IMR-90 (cell line): ENCODE measurements around the gene HOTAIR. TPM values are rescaled to one million over a fixed set of nuclear protein-coding genes. Genes with fewer than 3 reads are reported as not detected.

Source experiments
- ATAC-seq: fragments of 200-7000 bp; cut with Tn5 transposase; 2 replicates; pipeline ENCODE4 v1.9.1; 2020; ENCODE audit warnings: low read depth, mild to moderate bottlenecking, moderate library complexity
- BruUV-seq: library from RNA; stranded (reverse); fragments of 400-500 nt; replicated peaks from 2 replicates; lab custom pipeline; 2021; lab: Mats Ljungman, UMichigan
- CTCF ChIA-PET: fragments of 300-600 bp; formaldehyde crosslinking; extraction: SDS; loops from one replicate; lab custom pipeline; 2021; ENCODE audit warnings: antibody characterized with exemption; lab: Yijun Ruan, JAX
- POLR2A ChIA-PET: fragments of 300-600 bp; sonication (Branson Sonifier 250); formaldehyde crosslinking; loops from one replicate; lab custom pipeline; 2022; ENCODE audit warnings: antibody characterized with exemption; ENCODE audit not compliant: unreplicated experiment; lab: Charles Lee
- DNase-seq: peaks from one replicate; pipeline ENCODE4 v3.0.0; 2013
- H2AFZ ChIP-seq: replicated peaks from 2 replicates; pipeline ENCODE3; 2013; ENCODE audit warnings: low read length, mild to moderate bottlenecking; ENCODE audit not compliant: poor library complexity
- H2AK5ac ChIP-seq: 2 replicates; pipeline ENCODE4 v1.6.1; 2013; ENCODE audit warnings: low read depth, low read length, inconsistent platforms
- H2AK9ac ChIP-seq: replicated peaks from 2 replicates; pipeline ENCODE3; 2013; ENCODE audit warnings: mild to moderate bottlenecking, low read depth, low read length, moderate library complexity; ENCODE audit not compliant: poor library complexity
- H2BK120ac ChIP-seq: 2 replicates; pipeline ENCODE4 v1.6.1; 2013; ENCODE audit warnings: low read depth, low read length, inconsistent platforms
- H2BK15ac ChIP-seq: 3 replicates; pipeline ENCODE4 v1.6.1; 2013; ENCODE audit warnings: low read depth, low read length, inconsistent platforms
- H2BK20ac ChIP-seq: 2 replicates; pipeline ENCODE4 v1.6.1; 2013; ENCODE audit warnings: low read depth, mild to moderate bottlenecking, inconsistent platforms, low read length, moderate library complexity
- H2BK5ac ChIP-seq: 2 replicates; pipeline ENCODE4 v1.6.1; 2013; ENCODE audit warnings: mild to moderate bottlenecking, low read depth, low read length, inconsistent platforms; ENCODE audit not compliant: poor library complexity, severe bottlenecking
- H3K14ac ChIP-seq: replicated peaks from 2 replicates; pipeline ENCODE4 v1.6.1; 2013; ENCODE audit warnings: low read depth, low read length, inconsistent platforms
- H3K18ac ChIP-seq: 2 replicates; pipeline ENCODE4 v1.6.1; 2013; ENCODE audit warnings: low read depth, low read length, control low read depth
- H3K23ac ChIP-seq: 2 replicates; pipeline ENCODE4 v1.6.1; 2013; ENCODE audit warnings: low read depth, low read length, inconsistent platforms
- H3K27ac ChIP-seq: 2 replicates; pipeline ENCODE4 v1.5.1; 2013; ENCODE audit warnings: mild to moderate bottlenecking, control low read depth, low read length; ENCODE audit not compliant: insufficient read depth
- H3K27me3 ChIP-seq: 2 replicates; pipeline ENCODE4 v1.6.1; 2013; ENCODE audit warnings: low read length; ENCODE audit not compliant: control insufficient read depth, insufficient read depth
- H3K36me3 ChIP-seq: 2 replicates; pipeline ENCODE4 v1.6.1; 2013; ENCODE audit warnings: low read length, mixed read lengths; ENCODE audit not compliant: control insufficient read depth, insufficient read depth
- H3K4ac ChIP-seq: 2 replicates; pipeline ENCODE4 v1.6.1; 2013; ENCODE audit warnings: low read depth, low read length, inconsistent platforms
- H3K4me1 ChIP-seq: 2 replicates; pipeline ENCODE4 v1.6.1; 2013; ENCODE audit warnings: low read length, mixed read lengths; ENCODE audit not compliant: control insufficient read depth, insufficient read depth
- H3K4me2 ChIP-seq: 2 replicates; pipeline ENCODE4 v1.6.1; 2013; ENCODE audit warnings: low read depth, mild to moderate bottlenecking, control low read depth, low read length, moderate library complexity
- H3K4me3 ChIP-seq: 2 replicates; pipeline ENCODE4 v1.5.1; 2013; ENCODE audit warnings: low read depth, mild to moderate bottlenecking, control low read depth, low read length, moderate library complexity; ENCODE audit not compliant: insufficient read depth
- H3K56ac ChIP-seq: 2 replicates; pipeline ENCODE4 v1.6.1; 2013; ENCODE audit warnings: low read length, inconsistent platforms; ENCODE audit not compliant: insufficient read depth; ENCODE audit errors: extremely low read depth
- H3K79me1 ChIP-seq, 2 experiments: 2 replicates each; pipeline ENCODE4 v1.6.1; 2013; ENCODE audit warnings: low read length in 2 of 2, inconsistent platforms in 1 of 2, low read depth in 1 of 2
- H3K9ac ChIP-seq: 2 replicates; pipeline ENCODE4 v1.6.1; 2013; ENCODE audit warnings: low read depth, low read length, control low read depth
- H3K9me1 ChIP-seq: 2 replicates; pipeline ENCODE4 v1.6.1; 2013; ENCODE audit warnings: low read length, inconsistent platforms; ENCODE audit not compliant: insufficient read depth
- H3K9me3 ChIP-seq: 2 replicates; pipeline ENCODE4 v1.6.1; 2013; ENCODE audit warnings: low read length; ENCODE audit not compliant: control insufficient read depth, insufficient read depth
- H4K20me1 ChIP-seq: 2 replicates; pipeline ENCODE4 v1.6.1; 2013; ENCODE audit warnings: low read length, inconsistent platforms; ENCODE audit not compliant: insufficient read depth
- H4K5ac ChIP-seq: 2 replicates; pipeline ENCODE4 v1.6.1; 2013; ENCODE audit warnings: mild to moderate bottlenecking, low read depth, low read length, control low read depth
- H4K8ac ChIP-seq, 2 experiments: 2 replicates each; pipeline ENCODE4 v1.6.1; 2013; ENCODE audit warnings: low read depth in 2 of 2, low read length in 2 of 2, control low read depth in 1 of 2, inconsistent platforms in 1 of 2
- H4K91ac ChIP-seq: 2 replicates; pipeline ENCODE4 v1.6.1; 2013; ENCODE audit warnings: low read depth, low read length, inconsistent platforms; ENCODE audit not compliant: insufficient read depth
- BHLHE40 ChIP-seq: fragments of 150-350 bp; IDR thresholded peaks from 2 replicates; pipeline ENCODE4 v1.6.1; 2016; ENCODE audit warnings: mild to moderate bottlenecking, low read depth, low read length
- CEBPB ChIP-seq: IDR thresholded peaks from 2 replicates; pipeline ENCODE4 v1.6.1; 2012; ENCODE audit warnings: low read depth, low read length, improper control_type of control experiment
- CHD1 ChIP-seq: IDR thresholded peaks from 2 replicates; pipeline ENCODE4 v1.6.1; 2012; ENCODE audit warnings: low read depth, low read length, improper control_type of control experiment
- ELK1 ChIP-seq: fragments of 150-350 bp; IDR thresholded peaks from 2 replicates; pipeline ENCODE4 v1.6.1; 2016; ENCODE audit warnings: low read depth, mild to moderate bottlenecking, low read length, moderate library complexity, borderline replicate concordance
- FOS ChIP-seq: fragments of 150-350 bp; IDR thresholded peaks from 2 replicates; pipeline ENCODE4 v1.6.1; 2016; ENCODE audit warnings: low read depth, low read length
- MAFK ChIP-seq: IDR thresholded peaks from 2 replicates; pipeline ENCODE4 v1.6.1; 2012; ENCODE audit warnings: low read depth, low read length, improper control_type of control experiment
- MAZ ChIP-seq: IDR thresholded peaks from 2 replicates; pipeline ENCODE4 v1.6.1; 2012; ENCODE audit warnings: low read depth, mild to moderate bottlenecking, low read length, improper control_type of control experiment, moderate library complexity, borderline replicate concordance
- MXI1 ChIP-seq: IDR thresholded peaks from 2 replicates; pipeline ENCODE4 v1.6.1; 2012; ENCODE audit warnings: low read depth, mild to moderate bottlenecking, low read length, moderate library complexity, borderline replicate concordance
- NFE2L2 ChIP-seq: fragments of 150-350 bp; IDR thresholded peaks from 2 replicates; pipeline ENCODE4 v1.6.1; 2016; ENCODE audit warnings: low read depth, mild to moderate bottlenecking, low read length
- POLR2A ChIP-seq: IDR thresholded peaks from 2 replicates; pipeline ENCODE4 v1.6.1; 2012; ENCODE audit warnings: mild to moderate bottlenecking, low read depth, low read length
- RAD21 ChIP-seq: IDR thresholded peaks from 2 replicates; pipeline ENCODE4 v1.6.1; 2012; ENCODE audit warnings: low read length, improper control_type of control experiment
- RCOR1 ChIP-seq: IDR thresholded peaks from 2 replicates; pipeline ENCODE4 v1.6.1; 2012; ENCODE audit warnings: mild to moderate bottlenecking, low read length, improper control_type of control experiment; ENCODE audit not compliant: insufficient replicate concordance
- RFX5 ChIP-seq: IDR thresholded peaks from 2 replicates; pipeline ENCODE4 v1.8.0; 2012; ENCODE audit warnings: low read depth, mild to moderate bottlenecking, low read length, moderate library complexity
- SMC3 ChIP-seq: fragments of 150-350 bp; IDR thresholded peaks from 2 replicates; pipeline ENCODE4 v1.6.1; 2016; ENCODE audit warnings: low read depth, mild to moderate bottlenecking, antibody characterized with exemption, low read length, moderate library complexity
- USF2 ChIP-seq: fragments of 150-350 bp; IDR thresholded peaks from 2 replicates; pipeline ENCODE4 v1.6.1; 2017; ENCODE audit warnings: mild to moderate bottlenecking, antibody characterized with exemption, low read length, low read depth
- WGBS, 2 experiments: methylation state at CpG; one replicate each; pipeline versions ENCODE4 v1.1.5 to v1.1.7; 2013; ENCODE audit warnings: missing lambda C conversion rate in 2 of 2; ENCODE audit not compliant: insufficient read length in 1 of 2; ENCODE audit errors: extremely low coverage in 2 of 2; 5-methylcytosine and 5-hydroxymethylcytosine counted together
- dilution Hi-C: fragments of 300-500 bp; cut with HindIII; formaldehyde crosslinking; loops from one replicate; pipeline ENCODE4 v1.14.3; 2018; ENCODE audit warnings: low sequenced_read_pairs; ENCODE audit not compliant: unreplicated experiment
- in situ Hi-C: fragments of 300-500 bp; cut with MboI; formaldehyde crosslinking; loops from 3 replicates; pipeline ENCODE4 v1.14.3; 2019; ENCODE audit warnings: low sequenced_read_pairs, inconsistent platforms, mixed read lengths
- intact Hi-C: fragments of 100-400 bp; cut with micrococcal nuclease; formaldehyde crosslinking; loops from 2 replicates; pipeline ENCODE4 v1.10.0; 2022
- polyA plus RNA-seq, 3 experiments: library from polyadenylated mRNA; depleted of rRNA; stranded (reverse); fragments of >200 nt; gene quantifications; 2 replicates each; pipeline ENCODE4 v1.2.3, GENCODE V29; 2012; ENCODE audit warnings: low replicate concordance in 1 of 3
- total RNA-seq: library from RNA; depleted of rRNA; stranded (reverse); fragments of >200 nt; gene quantifications from 2 replicates; pipeline ENCODE4 v1.2.3, GENCODE V29; 2012

The HOTAIR gene
- total and polyA plus RNA-seq, 2 of the 4 experiments (the other 2 are of a cell fraction): not detected

- no peak overlapping the region for H3K14ac ChIP-seq
- H2BK5ac ChIP-seq: no peak overlapping the region
- H2BK20ac ChIP-seq: no peak overlapping the region
- no peaks in the 10 kb centered on the region for H4K20me1 ChIP-seq
- ATAC-seq: no peak
- H3K9me1 ChIP-seq: no peaks in the 10 kb centered on the region
- H3K4me2 ChIP-seq: no peak overlapping the region
- in situ Hi-C loops (no loop called here), dilution Hi-C loops (no loop called here), intact Hi-C loops (no loop called here)
- H4K91ac ChIP-seq: no peak overlapping the region
- H2AK5ac ChIP-seq: no peak overlapping the region
- H3K4me1 ChIP-seq: no peaks in the 10 kb centered on the region
- WGBS, 2 experiments: 17% methylated on average over 2 of the region's 9 CpGs; no CpG with 5 or more reads in 1 of the 2 experiments
- H3K79me1 ChIP-seq: no peaks in the 10 kb centered on the region
- no peak overlapping the region for H2BK120ac ChIP-seq
- H2AK9ac ChIP-seq: no peak overlapping the region
- no peak overlapping the region for H4K8ac ChIP-seq
- no peak overlapping the region for H3K56ac ChIP-seq
- no peak overlapping the region for H3K4ac ChIP-seq
- no peak for DNase-seq
- H3K9ac ChIP-seq: no peak overlapping the region
- no peak overlapping the region for H3K27ac ChIP-seq
- peaks cover 95% of the 10 kb centered on the region for H3K27me3 ChIP-seq
- CTCF ChIA-PET: no interaction called here
- H2BK15ac ChIP-seq: no peak overlapping the region
- no TSS peak for BruUV-seq
- H3K4me3 ChIP-seq: no peak overlapping the region
- no peak overlapping the region for H2AFZ ChIP-seq
- H4K5ac ChIP-seq: no peak overlapping the region
- no peak overlapping the region for H3K23ac ChIP-seq
- H3K36me3 ChIP-seq: no peaks in the 10 kb centered on the region
- H3K18ac ChIP-seq: no peak overlapping the region
- POLR2A ChIA-PET: no interaction called here
- H3K9me3 ChIP-seq: peaks cover 6% of the 10 kb centered on the region; the same call in 1 of the 2 replicates
- TF ChIP-seq CEBPB (no peak), NFE2L2 (no peak), RCOR1 (no peak), MXI1 (no peak), MAZ (no peak), SMC3 (no peak), RFX5 (no peak), ELK1 (no peak), POLR2A (no peak), USF2 (no peak), MAFK (no peak), RAD21 (no peak), FOS (no peak), CHD1 (no peak), BHLHE40 (no peak)
Observed at GRCh38 chr12:53948650-53949593, 25.8 kb downstream of the HOTAIR start.
